ENCODE results near the gene DCAKD. TPM values are rescaled to one million over a fixed set of nuclear protein-coding genes. Genes with fewer than 3 reads are reported as not detected.

DCAKD gene
- polyA plus RNA-seq, 4 donors = 4.2 to 22.5 (median 11.4) TPM

- 62 to 68% (median 65%) methylated on average over 13 of the region's 13 CpGs for WGBS, 3 donors
- FAIRE-seq (no peak), DNase-seq (no peak)
- H3K36me3 ChIP-seq (ENCODE audit: control insufficient read depth in 3 of 3, insufficient read depth in 2 of 3, low read depth in 1 of 3, low read length in 3 of 3) = no peaks in the 10 kb centered on the region
- H3K27me3 ChIP-seq (ENCODE audit: control insufficient read depth in 3 of 3, insufficient read depth in 3 of 3, low read length in 3 of 3) = peaks cover 0 to 5% (median 4%) of the 10 kb centered on the region in 3 donors
- no peaks in the 10 kb centered on the region for H3K9me3 ChIP-seq (ENCODE audit: control insufficient read depth in 2 of 2, insufficient read depth in 1 of 2, low read depth in 1 of 2, low read length in 1 of 2)
- no peak overlapping the region for H3K27ac ChIP-seq (ENCODE audit: low read depth in 1 of 3, low read length in 2 of 3)
- H3K4me1 ChIP-seq (ENCODE audit: control insufficient read depth in 3 of 3, insufficient read depth in 2 of 3, low read depth in 1 of 3, low read length in 2 of 3) = peaks cover 0 to 4% (median 0%) of the 10 kb centered on the region in 3 donors
- H3K4me3 ChIP-seq (ENCODE audit: low read depth in 1 of 3, low read length in 3 of 3) = no peak overlapping the region
These were observed 41.6 kb downstream of the DCAKD start for GRCh38 chr17:45009676-45010467.

GRCh38 chr17:45008216-45008615 is 43.2 kb downstream of the DCAKD start:
- DNase-seq = no peak
- Histone ChIP-seq H3K4me3 (ENCODE audit: low read depth in 1 of 3, low read length in 3 of 3) (no peak overlapping the region), H3K27ac (ENCODE audit: low read depth in 1 of 3, low read length in 2 of 3) (no peak overlapping the region), H3K27me3 (ENCODE audit: control insufficient read depth in 3 of 3, insufficient read depth in 3 of 3, low read length in 3 of 3) (peaks cover 0 to 12% (median 4%) of the 10 kb centered on the region in 3 donors), H3K9me3 (ENCODE audit: control insufficient read depth in 2 of 2, insufficient read depth in 1 of 2, low read depth in 1 of 2, low read length in 1 of 2) (no peaks in the 10 kb centered on the region), H3K4me1 (ENCODE audit: control insufficient read depth in 3 of 3, insufficient read depth in 2 of 3, low read depth in 1 of 3, low read length in 2 of 3) (peaks cover 0 to 3% (median 0%) of the 10 kb centered on the region in 3 donors), H3K36me3 (ENCODE audit: control insufficient read depth in 3 of 3, insufficient read depth in 2 of 3, low read depth in 1 of 3, low read length in 3 of 3) (no peaks in the 10 kb centered on the region)
- WGBS, 3 donors = 66 to 72% (median 71%) methylated on average over 10 of the region's 10 CpGs
- FAIRE-seq = no peak

- Histone ChIP-seq H3K36me3 (ENCODE audit: control insufficient read depth in 3 of 3, insufficient read depth in 2 of 3, low read depth in 1 of 3, low read length in 3 of 3) (no peaks in the 10 kb centered on the region), H3K4me1 (ENCODE audit: control insufficient read depth in 3 of 3, insufficient read depth in 2 of 3, low read depth in 1 of 3, low read length in 2 of 3) (no peaks in the 10 kb centered on the region), H3K27me3 (ENCODE audit: control insufficient read depth in 3 of 3, insufficient read depth in 3 of 3, low read length in 3 of 3) (peaks cover 0 to 15% (median 4%) of the 10 kb centered on the region in 3 donors), H3K9me3 (ENCODE audit: control insufficient read depth in 2 of 2, insufficient read depth in 1 of 2, low read depth in 1 of 2, low read length in 1 of 2) (no peaks in the 10 kb centered on the region), H3K4me3 (ENCODE audit: low read depth in 1 of 3, low read length in 3 of 3) (no peak overlapping the region), H3K27ac (ENCODE audit: low read depth in 1 of 3, low read length in 2 of 3) (no peak overlapping the region)
- no peak for DNase-seq
- WGBS, 3 donors = 33 to 44% (median 40%) methylated on average over 10 of the region's 10 CpGs
- no peak for FAIRE-seq
These were observed 44.4 kb downstream of the DCAKD start for GRCh38 chr17:45006927-45007461.

- H3K27ac ChIP-seq (ENCODE audit: low read depth in 1 of 3, low read length in 2 of 3) = no peak overlapping the region
- H3K4me3 ChIP-seq (ENCODE audit: low read depth in 1 of 3, low read length in 3 of 3) = no peak overlapping the region
- 76 to 88% (median 83%) methylated on average over 2 of the region's 2 CpGs for WGBS, 3 donors
- DNase-seq (no peak), FAIRE-seq (no peak)
- H3K36me3 ChIP-seq (ENCODE audit: control insufficient read depth in 3 of 3, insufficient read depth in 2 of 3, low read depth in 1 of 3, low read length in 3 of 3) = no peaks in the 10 kb centered on the region
- no peaks in the 10 kb centered on the region for H3K4me1 ChIP-seq (ENCODE audit: control insufficient read depth in 3 of 3, insufficient read depth in 2 of 3, low read depth in 1 of 3, low read length in 2 of 3)
- no peaks in the 10 kb centered on the region for H3K9me3 ChIP-seq (ENCODE audit: control insufficient read depth in 2 of 2, insufficient read depth in 1 of 2, low read depth in 1 of 2, low read length in 1 of 2)
- peaks cover 0 to 15% (median 4%) of the 10 kb centered on the region in 3 donors for H3K27me3 ChIP-seq (ENCODE audit: control insufficient read depth in 3 of 3, insufficient read depth in 3 of 3, low read length in 3 of 3)
These were observed 45.7 kb downstream of the DCAKD start for GRCh38 chr17:45005700-45006099.

GRCh38 chr17:45004388-45004787 is 47.0 kb downstream of the DCAKD start:
- Histone ChIP-seq H3K27me3 (ENCODE audit: control insufficient read depth in 3 of 3, insufficient read depth in 3 of 3, low read length in 3 of 3) (peaks cover 0 to 15% (median 4%) of the 10 kb centered on the region in 3 donors), H3K36me3 (ENCODE audit: control insufficient read depth in 3 of 3, insufficient read depth in 2 of 3, low read depth in 1 of 3, low read length in 3 of 3) (no peaks in the 10 kb centered on the region), H3K27ac (ENCODE audit: low read depth in 1 of 3, low read length in 2 of 3) (no peak overlapping the region), H3K9me3 (ENCODE audit: control insufficient read depth in 2 of 2, insufficient read depth in 1 of 2, low read depth in 1 of 2, low read length in 1 of 2) (peaks cover 0 to 2% of the 10 kb centered on the region in 2 donors), H3K4me3 (ENCODE audit: low read depth in 1 of 3, low read length in 3 of 3) (no peak overlapping the region), H3K4me1 (ENCODE audit: control insufficient read depth in 3 of 3, insufficient read depth in 2 of 3, low read depth in 1 of 3, low read length in 2 of 3) (no peaks in the 10 kb centered on the region)
- DNase-seq (no peak), FAIRE-seq (no peak)
- 78 to 95% (median 84%) methylated on average over 3 of the region's 3 CpGs for whole genome bisulfite sequencing, 3 donors

GRCh38 chr17:45003877-45004276 is 47.6 kb downstream of the DCAKD start:
- no peaks in the 10 kb centered on the region for H3K4me1 ChIP-seq (ENCODE audit: control insufficient read depth in 3 of 3, insufficient read depth in 2 of 3, low read depth in 1 of 3, low read length in 2 of 3)
- FAIRE-seq = no peak
- 60 to 80% (median 68%) methylated on average over 8 of the region's 8 CpGs for WGBS, 3 donors
- H3K27me3 ChIP-seq (ENCODE audit: control insufficient read depth in 3 of 3, insufficient read depth in 3 of 3, low read length in 3 of 3) = peaks cover 0 to 15% (median 4%) of the 10 kb centered on the region in 3 donors
- H3K4me3 ChIP-seq (ENCODE audit: low read depth in 1 of 3, low read length in 3 of 3) = no peak overlapping the region
- peaks cover 0 to 2% of the 10 kb centered on the region in 2 donors for H3K9me3 ChIP-seq (ENCODE audit: control insufficient read depth in 2 of 2, insufficient read depth in 1 of 2, low read depth in 1 of 2, low read length in 1 of 2)
- no peaks in the 10 kb centered on the region for H3K36me3 ChIP-seq (ENCODE audit: control insufficient read depth in 3 of 3, insufficient read depth in 2 of 3, low read depth in 1 of 3, low read length in 3 of 3)
- no peak overlapping the region for H3K27ac ChIP-seq (ENCODE audit: low read depth in 1 of 3, low read length in 2 of 3)
- no peak for DNase-seq

- WGBS, 3 donors = 56 to 71% (median 62%) methylated on average over 3 of the region's 3 CpGs
- peaks cover 0 to 2% of the 10 kb centered on the region in 2 donors for H3K9me3 ChIP-seq (ENCODE audit: control insufficient read depth in 2 of 2, insufficient read depth in 1 of 2, low read depth in 1 of 2, low read length in 1 of 2)
- H3K4me1 ChIP-seq (ENCODE audit: control insufficient read depth in 3 of 3, insufficient read depth in 2 of 3, low read depth in 1 of 3, low read length in 2 of 3) = peaks cover 0 to 10% (median 0%) of the 10 kb centered on the region in 3 donors
- FAIRE-seq (no peak), DNase-seq (no peak)
- H3K36me3 ChIP-seq (ENCODE audit: control insufficient read depth in 3 of 3, insufficient read depth in 2 of 3, low read depth in 1 of 3, low read length in 3 of 3) = no peaks in the 10 kb centered on the region
- no peak overlapping the region for H3K27ac ChIP-seq (ENCODE audit: low read depth in 1 of 3, low read length in 2 of 3)
- peaks cover 0 to 16% (median 4%) of the 10 kb centered on the region in 3 donors for H3K27me3 ChIP-seq (ENCODE audit: control insufficient read depth in 3 of 3, insufficient read depth in 3 of 3, low read length in 3 of 3)
- H3K4me3 ChIP-seq (ENCODE audit: low read depth in 1 of 3, low read length in 3 of 3) = no peak overlapping the region
These were observed 50.1 kb downstream of the DCAKD start for GRCh38 chr17:45001310-45001709.

- FAIRE-seq = no peak
These were observed 52.0 kb downstream of the DCAKD start for GRCh38 chr17:44999433-44999832.

More at GRCh38 chr17:44999433-44999832, 52.0 kb downstream of the DCAKD start:
- Histone ChIP-seq H3K27ac (ENCODE audit: low read depth in 1 of 3, low read length in 2 of 3) (no peak overlapping the region), H3K27me3 (ENCODE audit: control insufficient read depth in 3 of 3, insufficient read depth in 3 of 3, low read length in 3 of 3) (peaks cover 0 to 16% (median 0%) of the 10 kb centered on the region in 3 donors), H3K36me3 (ENCODE audit: control insufficient read depth in 3 of 3, insufficient read depth in 2 of 3, low read depth in 1 of 3, low read length in 3 of 3) (no peaks in the 10 kb centered on the region), H3K9me3 (ENCODE audit: control insufficient read depth in 2 of 2, insufficient read depth in 1 of 2, low read depth in 1 of 2, low read length in 1 of 2) (peaks cover 0 to 2% of the 10 kb centered on the region in 2 donors), H3K4me3 (ENCODE audit: low read depth in 1 of 3, low read length in 3 of 3) (no peak overlapping the region), H3K4me1 (ENCODE audit: control insufficient read depth in 3 of 3, insufficient read depth in 2 of 3, low read depth in 1 of 3, low read length in 2 of 3) (peaks cover 0 to 10% (median 0%) of the 10 kb centered on the region in 3 donors)
- WGBS, 3 donors = 85 to 88% (median 86%) methylated on average over 3 of the region's 3 CpGs
- no peak for DNase-seq
